Stomach (tissue), 4 donors: Measurements from ENCODE around the gene SPINK2.

Experiments
- EP300 ChIP-seq: sonication (generic); formaldehyde crosslinking; IDR thresholded peaks from one replicate; pipeline ENCODE4 v1.6.1; 2017; ENCODE audit warnings: antibody characterized with exemption
- POLR2A ChIP-seq, 4 donors: fragments of 450-650 bp; IDR thresholded peaks; one replicate each; pipeline ENCODE4 v1.6.1; 2016; ENCODE audit warnings: antibody characterized with exemption in 4 of 4, control low read depth in 2 of 4, mild to moderate bottlenecking in 1 of 4, moderate library complexity in 1 of 4
- TF ChIP-seq, protein P1 (sequence below), 7 experiments: fragments of 450-650 bp in 4 of 7; fragments of 200-600 bp in 3 of 7; sonication (generic) in 3 of 7; IDR thresholded peaks; one replicate each; pipeline ENCODE4 v1.5.1; 2016 to 2019; ENCODE audit warnings: antibody characterized with exemption in 7 of 7, control low read depth in 2 of 7, mild to moderate bottlenecking in 1 of 7

DNA sequence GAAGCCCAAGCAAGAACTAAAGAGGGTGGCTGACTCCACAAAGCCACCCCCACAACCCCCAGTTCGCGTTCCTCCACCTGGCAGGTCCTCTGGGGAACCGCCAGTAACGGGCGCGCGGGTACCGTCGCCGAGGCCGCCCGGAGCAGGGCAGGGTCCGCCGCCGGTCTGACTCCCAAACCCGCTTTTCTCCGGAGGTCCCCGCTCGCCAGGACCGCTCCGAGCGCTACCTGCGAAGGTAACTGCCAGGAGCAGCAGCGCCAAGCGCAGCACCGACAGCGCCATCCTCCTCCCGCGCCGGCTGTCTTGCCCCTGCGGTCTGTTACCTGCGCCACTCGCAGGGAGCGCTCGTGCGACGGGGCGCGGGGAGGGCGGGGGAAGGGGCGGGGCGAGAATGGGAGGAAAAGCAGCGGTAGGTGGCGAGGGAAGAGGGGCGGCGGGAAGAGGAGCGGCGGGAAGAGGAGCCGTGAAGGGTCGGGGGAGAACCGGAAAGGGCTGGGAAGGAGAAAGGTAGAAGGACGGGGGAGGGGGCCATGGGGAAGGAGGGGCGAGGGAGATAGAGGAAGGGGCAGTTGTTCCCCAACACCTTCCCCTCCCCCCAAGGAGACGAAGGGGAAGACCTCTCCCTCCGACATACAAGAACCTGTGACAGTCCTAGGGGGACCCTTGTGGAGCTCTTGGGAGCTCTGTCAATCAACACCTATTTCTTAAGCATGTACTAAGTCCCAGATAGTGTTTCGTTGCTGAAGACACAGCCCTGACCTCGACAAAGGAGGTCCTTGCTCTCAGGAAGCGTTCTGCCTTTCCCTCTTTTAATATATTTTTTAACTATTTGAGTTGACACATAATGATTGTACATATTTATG is at the start of gene SPINK2:
- TF ChIP-seq, protein P1, sequence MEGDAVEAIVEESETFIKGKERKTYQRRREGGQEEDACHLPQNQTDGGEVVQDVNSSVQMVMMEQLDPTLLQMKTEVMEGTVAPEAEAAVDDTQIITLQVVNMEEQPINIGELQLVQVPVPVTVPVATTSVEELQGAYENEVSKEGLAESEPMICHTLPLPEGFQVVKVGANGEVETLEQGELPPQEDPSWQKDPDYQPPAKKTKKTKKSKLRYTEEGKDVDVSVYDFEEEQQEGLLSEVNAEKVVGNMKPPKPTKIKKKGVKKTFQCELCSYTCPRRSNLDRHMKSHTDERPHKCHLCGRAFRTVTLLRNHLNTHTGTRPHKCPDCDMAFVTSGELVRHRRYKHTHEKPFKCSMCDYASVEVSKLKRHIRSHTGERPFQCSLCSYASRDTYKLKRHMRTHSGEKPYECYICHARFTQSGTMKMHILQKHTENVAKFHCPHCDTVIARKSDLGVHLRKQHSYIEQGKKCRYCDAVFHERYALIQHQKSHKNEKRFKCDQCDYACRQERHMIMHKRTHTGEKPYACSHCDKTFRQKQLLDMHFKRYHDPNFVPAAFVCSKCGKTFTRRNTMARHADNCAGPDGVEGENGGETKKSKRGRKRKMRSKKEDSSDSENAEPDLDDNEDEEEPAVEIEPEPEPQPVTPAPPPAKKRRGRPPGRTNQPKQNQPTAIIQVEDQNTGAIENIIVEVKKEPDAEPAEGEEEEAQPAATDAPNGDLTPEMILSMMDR (IDR thresholded peaks at IDR 0.05) = no peak
- TF ChIP-seq EP300 (no peak), POLR2A (IDR thresholded peaks at IDR 0.05) (no peak)
